Articular chondrocyte of knee joint (primary cell): ENCODE data around the gene TCEA2. TPM values are rescaled to one million over a fixed set of nuclear protein-coding genes. Genes with fewer than 3 reads are reported as not detected.

Source experiments
- small RNA-seq: library from RNA; depleted of rRNA; stranded (forward); fragments of <200 nt; gene quantifications from one replicate; pipeline ENCODE3, GENCODE V24; 2012
- total RNA-seq: library from RNA; depleted of rRNA; stranded (reverse); fragments of >200 nt; gene quantifications from 2 replicates; pipeline ENCODE4 v1.2.3, GENCODE V29; 2012

Gene TCEA2
- 17.5 and 20.9 TPM in 2 replicates for total RNA-seq

GRCh38 chr20:64062596-64063388 is at the start of gene TCEA2:
Gene TCEA2, plus strand, starts transcription at chr20:64063198. Its CDS starts 115 bp downstream, at chr20:64063313.

GRCh38 chr20:64035933-64036345 is 27.1 kb upstream of the TCEA2 start, which contains the start of gene C20orf204:
Gene C20orf204, plus strand, starts transcription at chr20:64036182. Its CDS starts 142 bp downstream, at chr20:64036324.

GRCh38 chr20:64049060-64049877 is 13.7 kb upstream of the TCEA2 start, which contains the start of gene SOX18:
Gene SOX18, minus strand, starts transcription at chr20:64049639. Its CDS starts 123 bp downstream, at chr20:64049516.

GRCh38 chr20:64079273-64080012 is 16.4 kb downstream of the TCEA2 start, which contains the start of gene RGS19:
Gene RGS19, minus strand, starts transcription at chr20:64079518. Its CDS starts 2,632 bp downstream, at chr20:64076886.

GRCh38 chr20:64080013-64080812 is 17.2 kb downstream of the TCEA2 start, which contains the start of gene OPRL1:
Gene OPRL1, plus strand, starts transcription at chr20:64080082. Its CDS starts 12,639 bp downstream, at chr20:64092721.

GRCh38 chr20:64083804-64084684 is 21.0 kb downstream of the TCEA2 start, which contains the start of gene LKAAEAR1:
Gene LKAAEAR1, minus strand, starts transcription at chr20:64084398. Its CDS starts 179 bp downstream, at chr20:64084219.

GRCh38 chr20:64106981-64107735 is 44.2 kb downstream of the TCEA2 start, which contains the start of gene NPBWR2:
Gene NPBWR2, minus strand, starts transcription at chr20:64107565. Its CDS starts 734 bp downstream, at chr20:64106831.

Small RNAs within 50 kb of the gene (small RNA-seq; reads per million reads assigned to genes)
- not detected for gene AL355803.1
- gene MIR6813: not detected

Other genes with a start within 250 kb of the TCEA2 start
- 3.5 and 4.4 TPM in 2 replicates for gene ZBTB46, start 231.9 kb upstream of the TCEA2 start, total RNA-seq
- gene ABHD16B, start 201.7 kb upstream of the TCEA2 start, total RNA-seq: not detected in 2 replicates
- gene TPD52L2, start 197.9 kb upstream of the TCEA2 start, total RNA-seq: 154 and 159 TPM in 2 replicates
- gene DNAJC5, start 168.1 kb upstream of the TCEA2 start, total RNA-seq: 41.2 and 41.3 TPM in 2 replicates
- 9.2 and 11.8 TPM in 2 replicates for gene UCKL1, start 106.8 kb upstream of the TCEA2 start, total RNA-seq
- 9.2 and 10.2 TPM in 2 replicates for gene ZNF512B, start 93.3 kb upstream of the TCEA2 start, total RNA-seq
- gene SAMD10, start 83.6 kb upstream of the TCEA2 start, total RNA-seq: 0.43 and 0.65 TPM in 2 replicates
- gene PRPF6, start 82.1 kb upstream of the TCEA2 start, total RNA-seq: 56.5 and 57.6 TPM in 2 replicates
- 1.2 and 1.4 TPM in 2 replicates for gene C20orf204, start 27.0 kb upstream of the TCEA2 start, total RNA-seq
- 0.22 TPM in 1 of 2 replicates, not detected in the other for gene SOX18, start 13.6 kb upstream of the TCEA2 start, total RNA-seq
- 7.1 and 8.0 TPM in 2 replicates for gene RGS19, start 16.3 kb downstream of the TCEA2 start, total RNA-seq
- 0.52 and 0.86 TPM in 2 replicates for gene OPRL1, start 16.9 kb downstream of the TCEA2 start, total RNA-seq
- not detected in 2 replicates for gene LKAAEAR1, start 21.2 kb downstream of the TCEA2 start, total RNA-seq
- not detected in 2 replicates for gene NPBWR2, start 44.4 kb downstream of the TCEA2 start, total RNA-seq
- not detected in 2 replicates for gene MYT1, start 101.3 kb downstream of the TCEA2 start, total RNA-seq
- gene PCMTD2, start 192.6 kb downstream of the TCEA2 start, total RNA-seq: 44.6 and 52.9 TPM in 2 replicates